ENCODE data around the gene APOL2.
"Not testable (repeated sequence)": the region's sequence is repeated elsewhere in the genome, so short reads cannot be mapped to it uniquely, and the experiment has no call there.

DNA sequence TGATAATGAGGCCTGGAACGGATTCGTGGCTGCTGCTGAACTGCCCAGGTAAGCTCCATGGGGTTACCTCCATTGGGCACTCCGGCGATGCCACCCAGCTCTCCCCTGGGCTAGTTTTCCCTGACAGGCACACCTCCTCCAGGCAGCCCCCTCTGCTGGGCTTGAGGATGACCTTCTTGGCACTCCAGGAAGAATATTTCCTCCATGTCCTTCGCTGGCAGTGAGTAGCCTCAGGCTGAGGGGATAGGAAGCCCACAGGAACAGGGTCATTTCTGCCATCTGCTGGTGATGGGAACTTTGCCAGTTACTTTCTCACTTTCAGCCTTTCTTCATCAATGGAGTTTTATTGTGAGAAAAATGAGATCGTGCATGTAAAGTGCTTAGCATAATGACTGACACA is 22.3 kb upstream of the APOL2 start:
- TF ChIP-seq, protein P1, sequence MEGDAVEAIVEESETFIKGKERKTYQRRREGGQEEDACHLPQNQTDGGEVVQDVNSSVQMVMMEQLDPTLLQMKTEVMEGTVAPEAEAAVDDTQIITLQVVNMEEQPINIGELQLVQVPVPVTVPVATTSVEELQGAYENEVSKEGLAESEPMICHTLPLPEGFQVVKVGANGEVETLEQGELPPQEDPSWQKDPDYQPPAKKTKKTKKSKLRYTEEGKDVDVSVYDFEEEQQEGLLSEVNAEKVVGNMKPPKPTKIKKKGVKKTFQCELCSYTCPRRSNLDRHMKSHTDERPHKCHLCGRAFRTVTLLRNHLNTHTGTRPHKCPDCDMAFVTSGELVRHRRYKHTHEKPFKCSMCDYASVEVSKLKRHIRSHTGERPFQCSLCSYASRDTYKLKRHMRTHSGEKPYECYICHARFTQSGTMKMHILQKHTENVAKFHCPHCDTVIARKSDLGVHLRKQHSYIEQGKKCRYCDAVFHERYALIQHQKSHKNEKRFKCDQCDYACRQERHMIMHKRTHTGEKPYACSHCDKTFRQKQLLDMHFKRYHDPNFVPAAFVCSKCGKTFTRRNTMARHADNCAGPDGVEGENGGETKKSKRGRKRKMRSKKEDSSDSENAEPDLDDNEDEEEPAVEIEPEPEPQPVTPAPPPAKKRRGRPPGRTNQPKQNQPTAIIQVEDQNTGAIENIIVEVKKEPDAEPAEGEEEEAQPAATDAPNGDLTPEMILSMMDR (IDR thresholded peaks at IDR 0.05): not testable (repeated sequence)
- not testable (repeated sequence) for TF ChIP-seq POLR2A (IDR thresholded peaks at IDR 0.05)

All from uterus (tissue), 2 donors.